ENCODE measurements around the gene CDADC1.

DNA sequence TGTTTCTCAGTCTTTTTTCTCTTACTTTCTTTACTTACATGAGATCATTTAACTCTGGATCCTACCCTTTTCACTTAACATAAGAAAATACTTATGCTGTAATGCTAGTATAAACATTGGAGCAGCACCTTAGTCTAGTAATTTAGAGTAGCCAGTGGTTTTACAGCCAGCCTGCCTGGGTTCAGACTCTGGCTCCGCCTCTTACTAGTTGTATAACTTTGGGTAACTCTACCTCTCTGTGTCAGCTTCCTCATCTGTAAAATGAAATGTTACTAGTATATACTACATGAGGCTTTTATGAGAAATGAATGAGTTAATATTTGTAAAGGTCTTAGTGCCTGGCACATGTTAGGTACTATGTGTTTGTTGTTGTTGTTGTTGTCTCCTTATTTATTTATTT, 5.6 kb downstream of the CDADC1 start:
- TF ChIP-seq, protein P1, sequence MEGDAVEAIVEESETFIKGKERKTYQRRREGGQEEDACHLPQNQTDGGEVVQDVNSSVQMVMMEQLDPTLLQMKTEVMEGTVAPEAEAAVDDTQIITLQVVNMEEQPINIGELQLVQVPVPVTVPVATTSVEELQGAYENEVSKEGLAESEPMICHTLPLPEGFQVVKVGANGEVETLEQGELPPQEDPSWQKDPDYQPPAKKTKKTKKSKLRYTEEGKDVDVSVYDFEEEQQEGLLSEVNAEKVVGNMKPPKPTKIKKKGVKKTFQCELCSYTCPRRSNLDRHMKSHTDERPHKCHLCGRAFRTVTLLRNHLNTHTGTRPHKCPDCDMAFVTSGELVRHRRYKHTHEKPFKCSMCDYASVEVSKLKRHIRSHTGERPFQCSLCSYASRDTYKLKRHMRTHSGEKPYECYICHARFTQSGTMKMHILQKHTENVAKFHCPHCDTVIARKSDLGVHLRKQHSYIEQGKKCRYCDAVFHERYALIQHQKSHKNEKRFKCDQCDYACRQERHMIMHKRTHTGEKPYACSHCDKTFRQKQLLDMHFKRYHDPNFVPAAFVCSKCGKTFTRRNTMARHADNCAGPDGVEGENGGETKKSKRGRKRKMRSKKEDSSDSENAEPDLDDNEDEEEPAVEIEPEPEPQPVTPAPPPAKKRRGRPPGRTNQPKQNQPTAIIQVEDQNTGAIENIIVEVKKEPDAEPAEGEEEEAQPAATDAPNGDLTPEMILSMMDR (IDR thresholded peaks at IDR 0.05), result no peak
- no peak for TF ChIP-seq ZFX (IDR thresholded peaks at IDR 0.05; ENCODE audit: borderline replicate concordance)
